ENCODE data around the gene NLK.
"Not testable (repeated sequence)": the region's sequence is repeated elsewhere in the genome, so short reads cannot be mapped to it uniquely, and the experiment has no call there.

The NLK gene

DNA sequence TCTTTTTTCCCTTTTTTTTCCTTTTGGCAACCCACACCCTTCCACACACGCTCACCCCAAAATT is at the start of gene NLK:
NLK (plus strand) TSS at position 21 of the 64 bp plus-strand sequence. CDS start 197 bp downstream, outside the sequence.
- DNase-seq = no peak

DNA sequence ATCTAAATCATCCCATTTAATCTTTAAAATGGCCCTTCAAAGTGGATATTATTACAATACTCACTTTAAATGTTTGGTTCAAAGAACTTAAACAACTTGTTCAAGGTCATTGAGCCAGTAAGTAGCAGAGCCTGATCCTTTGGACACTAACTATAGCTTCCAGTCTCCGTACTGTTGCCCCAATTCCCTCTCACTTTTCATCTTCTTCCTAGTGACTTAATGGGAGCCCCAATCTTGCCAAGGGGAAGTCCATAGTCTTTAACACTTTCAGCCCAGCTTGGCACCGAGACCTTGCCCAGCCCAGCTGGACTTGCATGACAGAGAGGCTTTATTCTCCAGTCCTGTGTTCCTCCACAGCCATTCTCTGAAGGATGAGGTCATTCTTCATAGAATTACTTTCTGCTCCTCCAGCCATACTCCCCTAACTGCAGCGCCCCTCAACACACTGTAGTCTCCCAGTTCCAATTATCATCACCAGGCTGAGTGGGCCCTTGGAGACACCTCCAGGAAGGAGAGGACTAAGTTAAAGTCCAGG is 49.2 kb upstream of the NLK start:
- no peak for DNase-seq

DNA sequence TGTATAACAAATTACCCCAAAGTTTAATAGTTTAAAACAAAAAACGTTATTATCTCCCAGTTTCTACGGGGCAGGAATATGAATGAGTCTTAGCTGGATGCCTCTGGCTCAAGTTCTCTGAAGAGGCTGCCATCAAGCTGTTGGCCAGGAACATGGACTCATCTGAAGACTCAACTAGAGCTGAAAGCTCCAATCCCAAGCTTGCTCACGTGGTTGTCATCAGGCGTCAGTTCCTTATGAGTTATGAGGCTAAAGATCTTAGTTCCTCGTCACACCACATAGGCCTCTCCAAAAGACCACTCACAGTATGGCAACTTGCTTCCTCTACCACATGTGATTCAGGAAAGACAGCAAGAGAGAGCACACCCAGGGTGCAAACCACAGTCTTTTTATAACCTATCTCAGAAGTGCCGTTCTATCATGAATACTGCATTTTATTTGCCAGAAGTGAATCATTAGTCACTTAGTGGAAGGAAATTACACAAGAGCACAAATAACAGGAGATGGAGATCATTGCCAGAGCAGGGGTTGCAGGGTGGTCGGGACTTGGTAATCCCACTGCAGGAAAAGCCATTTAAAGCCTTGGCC is 48.7 kb upstream of the NLK start:
- DNase-seq = no peak

DNA sequence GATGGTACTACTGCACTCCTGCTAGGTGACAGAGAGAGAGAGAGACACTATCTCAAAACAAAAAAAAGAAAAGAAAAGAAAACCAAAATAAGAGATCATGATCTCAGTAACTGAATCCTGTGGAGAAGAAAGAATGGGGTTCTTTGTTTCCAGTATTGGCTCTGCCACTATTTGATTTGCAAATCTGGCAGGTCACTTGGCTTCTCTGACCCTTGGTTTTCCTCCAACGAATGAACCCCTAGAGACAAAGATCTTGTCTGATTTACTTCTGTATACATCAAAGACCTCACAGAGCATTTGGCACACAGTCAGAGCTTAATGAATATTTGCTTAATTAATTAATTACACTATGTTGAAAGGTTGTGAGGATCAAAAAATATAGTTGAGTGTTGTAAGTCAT is 47.9 kb upstream of the NLK start:
- no peak for DNase-seq

DNA sequence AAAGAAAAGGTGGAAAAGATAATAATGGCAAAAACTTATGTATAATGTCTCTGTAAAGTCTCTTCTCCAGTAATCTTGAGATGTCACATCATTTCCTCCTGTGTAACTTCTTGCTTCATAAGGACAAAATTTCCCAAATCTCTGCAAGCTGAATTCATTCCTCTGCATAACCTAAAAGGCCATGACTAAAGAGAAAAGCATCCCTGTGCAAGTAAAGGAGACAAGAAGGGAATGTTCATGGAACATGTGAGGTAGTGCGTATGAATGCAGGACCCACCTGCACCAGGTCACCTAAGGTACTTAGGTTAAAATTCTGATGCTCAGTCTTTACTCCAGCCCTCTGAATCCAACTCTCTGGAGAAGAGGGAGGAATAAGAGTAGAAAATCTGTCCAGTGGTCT is 46.9 kb upstream of the NLK start:
- no peak for DNase-seq

DNA sequence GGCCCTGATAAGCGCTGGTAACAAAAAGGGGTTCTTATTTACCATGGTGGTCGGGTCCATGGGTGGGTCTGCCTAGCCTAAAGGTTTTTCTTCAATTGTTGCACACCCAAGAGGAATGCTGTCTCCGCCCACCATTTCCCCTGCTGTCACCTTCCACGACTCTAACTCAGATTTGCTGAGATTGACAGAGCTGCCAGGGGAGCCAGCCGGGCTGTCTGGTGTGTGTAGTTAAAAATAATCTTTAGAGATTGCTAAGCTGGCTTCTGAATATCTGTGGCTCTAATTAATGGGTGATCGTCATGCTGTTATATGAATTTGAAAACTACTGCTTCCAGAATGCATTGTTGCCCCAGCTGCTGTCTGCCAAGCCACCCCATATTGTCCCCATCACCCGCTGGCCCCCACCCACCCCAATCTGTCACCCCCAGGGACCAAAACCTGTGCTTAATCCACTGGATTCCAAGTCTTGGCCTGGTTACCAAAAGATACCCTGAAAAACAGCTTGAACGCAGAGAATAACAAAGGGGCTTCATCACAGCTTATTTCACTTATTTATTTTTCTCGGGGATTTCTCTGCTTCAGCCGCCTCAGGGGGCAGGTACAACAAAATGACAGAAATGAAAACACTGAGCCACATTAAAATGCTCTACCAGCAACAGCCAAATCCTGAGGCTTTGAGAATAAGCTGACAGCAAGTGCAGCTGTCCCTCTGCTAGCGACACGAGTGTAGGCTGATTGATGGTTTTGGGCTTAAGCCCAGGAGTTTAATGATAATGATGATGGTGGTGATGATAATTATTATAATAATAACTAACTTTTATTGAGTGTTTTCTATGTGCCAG is 46.1 kb upstream of the NLK start:
- peak; percentile 21 for DNase-seq

DNA sequence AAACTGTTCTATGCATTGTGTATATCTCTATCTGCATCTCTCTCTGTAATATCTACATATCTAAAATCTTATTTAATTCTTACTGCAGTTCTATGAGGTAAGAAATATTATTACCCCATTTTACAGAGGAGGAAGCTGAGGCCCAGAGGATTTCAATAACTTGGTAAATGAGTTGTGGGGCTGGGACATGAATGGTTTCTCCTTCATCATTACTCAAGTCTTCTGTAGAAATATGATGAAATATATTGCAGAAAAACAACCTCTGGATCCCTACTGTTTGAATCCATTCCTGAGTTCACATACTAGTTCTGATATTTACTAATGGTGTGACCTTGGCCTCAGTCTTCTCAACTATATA is 45.5 kb upstream of the NLK start:
- no peak for DNase-seq

DNA sequence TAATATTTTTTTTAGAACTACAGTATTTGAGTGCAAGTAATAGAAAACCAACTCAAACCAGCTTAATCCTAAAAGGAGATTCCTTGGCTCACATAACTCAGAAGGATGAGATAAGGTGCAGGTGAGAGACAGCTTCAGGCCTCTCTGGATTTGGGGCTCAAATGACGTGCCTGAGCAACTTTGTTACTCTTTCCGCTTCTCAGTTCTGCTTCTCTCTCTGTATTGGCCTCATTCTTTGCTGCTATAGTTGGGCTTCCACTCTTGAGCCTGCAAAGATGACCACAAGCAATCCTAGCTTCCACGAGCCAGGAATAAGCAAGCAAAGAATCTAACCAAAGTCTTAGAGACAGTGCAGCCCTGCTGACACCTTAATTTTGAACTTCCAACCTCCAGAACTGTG is 45.0 kb upstream of the NLK start:
- no peak for DNase-seq

DNA sequence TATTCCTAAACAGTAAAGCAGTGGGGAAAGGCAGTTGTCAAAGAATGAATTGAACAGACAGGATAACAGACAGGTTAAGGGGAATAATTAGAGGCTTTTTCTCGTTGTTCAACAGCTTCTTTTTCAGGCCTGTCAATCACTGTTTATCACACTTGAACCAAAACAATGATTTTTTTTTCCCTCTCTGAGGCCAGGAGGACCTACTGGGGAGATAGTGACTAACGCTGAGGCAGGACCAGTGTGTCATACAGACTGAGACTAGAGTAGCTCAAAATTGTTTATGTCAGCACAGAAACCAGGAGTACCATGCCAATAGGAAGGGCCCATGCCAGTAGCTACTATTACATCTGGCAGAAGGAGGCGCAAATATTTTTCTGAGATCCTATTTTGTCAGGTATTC is 41.3 kb upstream of the NLK start:
- DNase-seq = no peak

DNA sequence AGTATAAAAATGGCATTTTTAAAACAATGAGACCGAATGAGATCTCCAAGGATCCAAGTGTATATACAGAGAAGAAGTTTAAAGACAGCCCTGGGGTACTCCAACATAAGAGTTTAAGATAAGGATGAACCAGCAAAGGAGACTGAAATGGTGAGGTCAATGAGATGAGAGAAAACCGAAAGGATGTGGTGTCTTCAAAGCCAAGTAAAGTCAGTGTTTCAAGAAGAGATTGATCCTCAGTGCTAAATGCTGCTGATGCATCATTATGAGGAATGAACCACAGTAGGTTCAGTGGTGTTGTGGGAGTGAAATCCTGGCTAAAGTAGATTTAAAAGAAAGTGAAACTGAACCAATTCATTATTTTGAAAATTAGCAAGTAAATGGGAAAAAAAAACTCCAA is 38.1 kb upstream of the NLK start:
- no peak for DNase-seq

DNA sequence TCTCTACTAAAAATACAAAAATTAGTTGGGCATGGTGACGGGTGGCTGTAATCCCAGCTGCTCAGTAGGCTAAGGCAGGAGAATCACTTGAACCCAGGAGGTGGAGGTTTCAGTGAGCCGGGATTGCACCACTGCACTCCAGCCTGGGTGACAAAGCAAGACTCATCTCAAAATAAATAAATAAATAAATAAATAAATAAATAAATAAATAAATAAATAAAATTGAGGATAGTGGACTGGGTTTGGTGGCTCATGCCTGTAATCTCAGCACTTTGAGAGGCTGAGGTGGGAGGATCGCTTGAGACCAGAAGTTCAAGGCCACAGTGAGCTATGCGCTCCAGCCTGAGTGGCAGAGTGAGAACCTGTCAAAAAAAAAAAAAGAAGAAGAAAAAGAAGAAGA is 34.6 kb upstream of the NLK start:
- not testable (repeated sequence) for DNase-seq

DNA sequence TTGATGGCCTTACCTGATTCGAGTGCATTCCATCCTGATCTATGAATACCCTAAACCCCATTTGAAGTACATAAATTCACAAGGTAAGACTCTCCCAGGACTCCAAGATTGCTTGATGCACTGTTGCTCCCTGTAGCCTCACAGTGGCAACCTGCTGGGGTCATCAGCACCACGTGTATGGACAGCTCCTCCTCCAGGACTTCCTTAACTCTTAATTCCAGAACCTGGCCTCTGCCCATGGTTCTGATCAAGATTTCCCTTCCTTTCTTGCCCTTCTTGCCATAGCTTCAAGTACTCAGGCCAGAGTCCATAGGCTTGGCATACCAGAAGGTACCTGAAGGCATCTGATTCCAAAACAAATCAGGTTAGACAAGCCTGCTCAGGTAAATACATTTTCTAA is 34.0 kb upstream of the NLK start:
- no peak for DNase-seq

DNA sequence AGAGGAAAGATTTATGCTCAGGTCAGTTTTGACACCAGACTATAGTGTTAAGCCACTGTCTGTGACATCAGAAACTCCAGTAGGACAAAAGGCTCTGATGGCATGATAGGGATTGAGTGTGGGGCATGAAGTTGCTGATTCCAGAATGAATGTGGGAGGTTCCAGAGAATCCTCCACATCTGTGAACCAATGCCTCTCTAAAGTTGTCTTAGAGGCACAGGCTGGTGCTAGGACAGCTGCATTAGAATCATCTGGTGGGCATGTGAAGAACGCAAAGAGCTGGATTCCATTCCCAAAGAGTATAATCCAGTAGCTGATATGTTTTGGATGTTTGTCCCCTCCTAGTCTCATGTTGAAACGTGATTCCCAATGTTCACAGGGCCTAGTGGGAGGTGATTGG is 32.1 kb upstream of the NLK start:
- no peak for DNase-seq

DNA sequence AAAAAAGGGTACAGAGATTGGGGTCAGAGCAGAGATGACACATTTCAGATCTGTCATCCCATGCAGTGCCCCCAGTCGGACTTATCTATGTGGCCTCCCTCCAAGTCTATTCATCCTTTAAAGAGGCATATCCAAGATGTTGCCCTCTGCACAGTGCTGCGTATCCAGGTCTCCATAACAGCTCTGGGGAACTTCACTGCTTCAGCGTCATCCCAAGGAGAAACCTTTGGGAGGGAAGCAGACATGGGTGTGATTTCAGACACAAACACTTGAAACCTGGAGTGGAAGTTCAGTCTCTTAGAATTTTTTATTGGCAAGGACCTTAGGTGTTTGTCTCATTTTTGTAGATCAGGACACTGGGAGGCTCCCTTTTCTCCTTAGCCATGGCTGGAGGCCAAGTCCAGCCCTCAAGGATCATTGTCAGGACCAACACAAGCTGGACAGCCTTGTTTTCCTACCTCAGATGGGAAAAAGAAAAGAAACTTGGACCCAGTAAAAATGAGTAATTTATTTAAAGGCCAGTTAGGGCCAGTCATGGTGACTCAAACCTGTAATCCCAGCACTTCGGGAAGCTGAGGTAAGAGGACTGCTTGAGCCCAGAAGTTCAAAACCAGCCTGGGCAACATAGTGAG is 23.9 kb upstream of the NLK start:
- DNase-seq = no peak

DNA sequence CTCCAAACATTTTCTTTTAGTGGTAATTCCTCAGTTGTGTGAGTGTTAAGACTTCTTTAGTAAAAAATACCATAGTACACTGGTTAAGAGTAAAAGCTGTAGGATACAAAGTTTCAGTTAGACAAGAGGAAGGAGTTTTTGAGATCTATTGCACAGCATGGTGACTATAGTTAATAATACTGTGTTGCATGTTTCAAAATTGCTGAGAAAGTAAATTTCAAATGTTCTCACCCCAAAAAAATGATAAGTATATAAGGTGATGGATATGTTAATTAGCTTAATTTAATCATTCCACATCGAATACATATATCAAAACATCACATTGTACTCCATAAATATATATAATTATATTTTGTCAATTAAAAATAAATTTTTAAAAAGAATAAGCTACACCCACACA is 22.0 kb upstream of the NLK start:
- DNase-seq = no peak

DNA sequence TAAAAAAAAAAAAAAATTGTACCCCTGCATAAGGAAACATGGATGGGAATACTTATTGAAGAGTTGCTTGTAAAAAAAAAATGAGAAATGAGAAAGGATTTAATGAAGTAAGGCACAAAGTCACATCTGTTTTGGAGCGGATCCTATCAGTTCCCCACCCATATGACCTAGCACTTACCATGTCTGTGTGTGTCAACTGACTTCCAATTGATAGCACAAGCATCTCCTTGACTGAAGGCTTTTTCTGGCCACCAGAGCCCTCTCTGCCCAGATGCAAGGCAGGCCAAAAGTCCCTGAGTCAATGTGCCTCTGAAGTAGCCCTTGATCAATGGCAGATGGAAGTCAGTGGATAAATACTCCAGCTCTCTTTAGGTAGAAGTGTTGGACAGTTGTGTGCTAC is 13.4 kb upstream of the NLK start:
- DNase-seq = no peak

DNA sequence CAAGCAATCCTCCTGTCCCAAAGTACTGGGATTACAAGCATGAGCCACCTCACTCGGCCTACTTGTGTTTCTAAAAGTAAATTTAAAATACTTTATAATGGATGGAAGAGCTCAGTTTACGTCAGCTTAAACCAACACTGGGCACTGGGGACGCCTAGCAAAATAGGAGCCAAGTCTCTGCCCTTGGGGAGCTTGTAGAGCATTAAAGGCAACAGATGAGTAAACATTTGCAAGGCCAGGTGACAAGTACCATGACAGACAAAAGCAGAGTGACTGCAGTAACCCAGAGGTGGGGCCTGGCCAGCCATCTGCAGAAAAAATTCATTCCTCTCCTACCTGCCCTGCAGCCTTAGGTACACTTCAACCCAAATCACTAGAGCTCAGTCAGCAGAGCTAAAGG is 12.1 kb upstream of the NLK start:
- DNase-seq = peak; percentile 67

DNA sequence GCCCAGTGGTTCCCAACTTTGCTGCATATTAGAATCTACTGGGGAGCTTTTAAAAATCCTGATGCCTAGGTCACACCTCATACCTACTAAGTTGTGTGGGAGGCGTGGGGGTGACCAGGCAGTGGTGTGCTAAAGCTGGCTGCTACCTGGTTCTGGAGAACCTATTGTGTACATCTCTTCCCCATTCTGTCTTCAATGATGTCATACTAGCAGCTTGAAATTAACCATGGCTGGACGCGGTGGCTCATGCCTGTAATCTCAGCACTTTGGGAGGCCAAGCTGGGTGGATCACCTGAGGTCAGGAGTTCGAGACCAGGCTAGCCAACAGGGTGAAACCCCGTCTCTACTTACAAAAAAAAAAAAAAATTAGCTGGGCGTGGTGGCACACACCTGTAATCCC is 11.3 kb upstream of the NLK start:
- no peak for DNase-seq

DNA sequence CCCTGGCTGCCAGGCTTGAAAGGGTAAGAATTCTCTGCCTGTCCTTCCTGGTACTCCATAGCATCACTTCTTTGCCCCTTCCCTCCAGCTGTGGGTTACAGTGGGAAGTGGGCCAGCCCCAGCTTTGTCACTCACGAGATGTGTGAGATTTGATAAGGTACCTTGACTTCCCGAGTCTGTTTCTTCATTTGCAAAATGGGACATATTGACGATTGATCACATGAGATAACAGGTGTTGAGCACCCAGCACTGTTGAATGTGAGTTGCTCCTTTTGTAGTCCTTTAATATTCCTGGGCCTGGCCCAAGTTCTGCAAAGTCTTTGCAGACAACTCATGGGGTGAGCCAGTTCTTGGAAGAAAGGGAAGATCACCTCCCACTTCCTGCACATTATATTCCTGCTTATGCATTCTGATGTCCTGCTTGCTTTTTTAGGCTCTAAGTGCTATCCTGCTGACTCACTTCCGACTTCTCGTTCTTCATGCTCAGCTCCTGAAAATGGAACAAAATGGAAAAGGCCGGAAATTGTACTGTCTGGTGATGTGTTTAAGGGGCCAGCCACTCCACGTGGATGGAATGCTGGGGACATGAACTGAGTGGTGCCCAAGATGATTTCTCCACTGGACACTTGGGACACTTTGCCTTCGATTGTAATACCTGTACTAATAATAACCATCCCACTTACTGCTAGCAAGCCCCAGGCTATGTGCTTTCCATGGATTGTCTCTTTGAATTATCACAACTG is 8.3 kb upstream of the NLK start:
- no peak for DNase-seq

DNA sequence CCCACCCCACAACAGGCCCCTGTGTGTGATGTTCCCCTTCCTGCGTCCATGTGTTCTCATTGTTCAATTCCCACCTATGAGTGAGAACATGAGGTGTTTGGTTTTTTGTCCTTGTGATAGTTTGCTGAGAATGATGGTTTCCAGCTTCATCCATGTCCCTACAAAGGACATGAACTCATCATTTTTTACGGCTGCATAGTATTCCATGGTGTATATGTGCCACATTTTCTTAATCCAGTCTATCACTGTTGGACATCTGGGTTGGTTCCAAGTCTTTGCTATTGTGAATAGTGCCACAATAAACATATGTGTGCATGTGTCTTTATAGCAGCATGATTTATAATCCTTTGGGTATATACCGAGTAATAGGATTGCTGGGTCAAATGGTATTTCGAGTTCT is 7.0 kb upstream of the NLK start:
- not testable (repeated sequence) for DNase-seq

DNA sequence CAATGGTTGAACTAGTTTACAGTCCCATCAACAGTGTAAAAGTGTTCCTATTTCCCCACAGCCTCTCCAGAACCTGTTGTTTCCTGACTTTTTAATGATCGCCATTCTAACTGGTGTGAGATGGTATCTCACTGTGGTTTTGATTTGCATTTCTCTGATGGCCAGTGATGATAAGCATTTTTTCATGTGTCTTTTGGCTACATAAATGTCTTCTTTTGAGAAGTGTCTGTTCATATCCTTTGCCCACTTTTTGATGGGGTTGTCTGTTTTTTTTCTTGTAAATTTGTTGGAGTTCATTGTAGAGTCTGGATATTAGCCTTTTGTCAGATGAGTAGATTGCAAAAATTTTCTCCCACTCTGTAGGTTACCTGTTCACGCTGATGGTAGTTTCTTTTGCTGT is 6.6 kb upstream of the NLK start:
- not testable (repeated sequence) for DNase-seq

DNA sequence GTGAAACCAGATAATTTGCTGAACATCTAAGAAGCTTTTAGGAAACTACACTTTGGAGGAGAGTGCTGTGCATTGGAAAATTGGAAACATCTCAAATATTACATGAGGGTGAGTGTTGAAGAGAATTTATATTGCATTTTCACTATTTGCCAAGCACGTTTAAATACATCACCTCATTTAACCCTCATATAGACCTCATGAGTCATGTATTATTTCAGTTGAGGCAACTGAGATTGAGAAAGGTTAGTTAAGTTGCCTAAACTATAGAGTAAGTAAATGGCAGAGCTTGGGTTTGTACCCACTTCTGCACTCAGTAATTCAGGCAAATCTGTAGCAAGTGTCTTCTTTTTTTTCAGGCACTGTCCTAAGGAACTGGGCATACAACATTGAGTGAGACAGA is 3.7 kb upstream of the NLK start:
- DNase-seq = no peak

DNA sequence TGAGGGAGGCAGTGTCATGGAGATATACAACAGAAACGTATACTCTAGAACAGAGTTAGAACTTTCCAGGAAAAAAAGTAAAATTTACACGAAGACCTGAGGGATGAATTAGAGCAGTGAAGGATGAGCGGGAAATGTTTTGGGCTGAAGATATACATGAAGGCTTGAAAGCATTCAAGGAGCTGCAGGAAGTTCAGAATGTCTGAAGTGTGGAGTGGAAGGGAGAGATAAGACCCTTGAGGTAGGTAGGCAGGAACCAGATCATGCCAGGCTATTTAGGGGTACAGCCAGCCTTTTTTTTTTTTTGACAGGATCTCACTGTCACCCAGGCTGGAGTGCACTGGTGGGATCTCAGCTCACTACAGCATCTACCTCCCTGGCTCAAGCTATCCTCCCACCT is 3.2 kb upstream of the NLK start:
- DNase-seq = no peak

DNA sequence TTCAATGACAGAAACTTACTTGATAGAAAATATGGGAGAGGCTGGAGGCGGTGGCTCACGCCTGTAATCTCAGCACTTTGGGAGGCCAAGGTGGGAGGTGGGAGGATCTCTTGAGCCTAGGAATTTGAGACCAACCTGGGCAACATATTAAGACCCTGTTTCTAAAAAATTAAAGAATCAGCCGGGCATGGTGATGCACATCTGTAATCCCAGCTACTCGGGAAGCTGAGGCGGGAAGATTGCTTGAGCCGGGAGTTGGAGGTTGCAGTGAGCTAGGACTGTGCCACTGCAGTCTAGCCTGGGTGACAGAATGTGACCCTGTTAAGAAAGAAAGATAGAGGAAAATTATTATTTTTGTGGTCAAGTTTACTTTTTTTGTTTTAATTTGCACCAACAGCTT is 2.1 kb upstream of the NLK start:
- DNase-seq = no peak
